Hindlimb muscle (tissue), 1 donor: Measurements from ENCODE around the gene CASKIN1. TPM values are rescaled to one million over a fixed set of nuclear protein-coding genes. Genes with fewer than 3 reads are reported as not detected.

Experiments
- DNase-seq: peaks from one replicate; pipeline ENCODE4 v3.0.0-alpha.2; 2013
- polyA plus RNA-seq: library from polyadenylated mRNA; unstranded; fragments of 120-200 nt; gene quantifications from one replicate; pipeline ENCODE4 v1.2.1, GENCODE V29; 2013; ENCODE audit not compliant: insufficient read length

CASKIN1 gene
- polyA plus RNA-seq, 1 donor: 3.1 TPM

- no peak for DNase-seq
These were observed 35.9 kb upstream of the CASKIN1 start for GRCh38 chr16:2232094-2232990.

DNA sequence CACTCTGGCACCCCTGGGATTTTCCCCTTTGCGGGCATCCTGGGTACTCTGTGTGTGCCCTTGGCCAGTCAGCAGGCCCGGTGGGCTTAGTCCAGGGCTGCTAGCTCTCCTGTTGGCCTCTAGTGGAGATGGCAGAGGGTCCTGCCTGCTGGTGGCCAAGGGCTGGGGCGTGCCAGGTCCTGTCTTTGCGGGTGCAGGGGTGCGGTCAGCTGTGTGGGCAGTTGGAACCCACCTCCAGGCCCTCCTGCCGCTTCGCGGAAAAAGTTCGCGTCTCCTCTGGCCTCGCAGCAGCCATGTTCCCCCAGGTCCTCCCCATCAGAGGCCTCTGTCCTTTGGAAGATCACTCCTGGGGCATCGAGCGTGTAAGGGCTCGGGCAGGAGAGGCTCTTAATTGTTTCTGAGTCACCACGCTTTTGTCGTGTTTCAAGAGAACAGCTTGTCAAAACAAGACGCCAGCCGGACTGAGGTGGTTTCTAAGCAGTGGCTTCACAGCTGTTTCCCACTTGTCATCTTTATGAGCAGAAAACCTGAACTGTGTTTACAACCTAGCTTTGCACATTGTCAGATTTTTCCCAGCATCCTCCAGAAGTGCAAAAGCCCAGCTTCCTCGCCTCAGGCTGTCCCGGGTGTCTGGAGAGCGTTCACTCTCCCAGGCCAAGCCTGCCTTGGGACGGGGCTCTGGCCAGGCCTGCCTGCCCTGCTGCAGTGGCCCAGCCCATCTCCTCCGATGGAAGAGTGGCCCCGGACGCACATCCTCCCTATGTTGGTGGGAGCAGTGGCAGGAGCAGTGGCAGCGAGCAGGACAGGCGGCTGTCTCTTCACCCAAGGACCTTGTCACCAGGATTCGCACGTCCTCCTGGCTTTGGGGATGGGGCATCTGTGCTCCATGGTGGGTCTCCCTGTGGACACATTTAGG is 34.9 kb upstream of the CASKIN1 start:
- DNase-seq: no peak

DNA sequence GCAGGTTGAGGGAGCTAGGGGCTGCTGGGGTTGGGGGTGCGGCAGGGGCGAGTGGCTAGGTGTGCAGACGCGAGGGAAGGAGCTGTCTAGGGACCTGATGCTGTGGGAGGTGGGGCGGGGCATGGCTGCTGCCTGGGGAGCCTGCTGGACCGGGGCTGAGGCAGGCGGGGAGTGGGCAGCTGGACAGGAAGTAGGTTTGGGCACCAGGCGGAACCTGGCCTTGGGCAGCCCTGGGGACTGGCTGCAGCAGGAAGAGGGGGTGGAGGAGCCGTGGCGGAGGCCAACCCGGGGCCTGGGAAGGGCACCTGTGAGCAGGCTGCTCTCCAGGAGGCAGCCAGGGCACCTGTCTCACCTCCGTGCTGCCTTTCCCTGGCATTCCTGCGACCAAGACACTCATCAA is 34.0 kb upstream of the CASKIN1 start:
- DNase-seq: no peak

DNA sequence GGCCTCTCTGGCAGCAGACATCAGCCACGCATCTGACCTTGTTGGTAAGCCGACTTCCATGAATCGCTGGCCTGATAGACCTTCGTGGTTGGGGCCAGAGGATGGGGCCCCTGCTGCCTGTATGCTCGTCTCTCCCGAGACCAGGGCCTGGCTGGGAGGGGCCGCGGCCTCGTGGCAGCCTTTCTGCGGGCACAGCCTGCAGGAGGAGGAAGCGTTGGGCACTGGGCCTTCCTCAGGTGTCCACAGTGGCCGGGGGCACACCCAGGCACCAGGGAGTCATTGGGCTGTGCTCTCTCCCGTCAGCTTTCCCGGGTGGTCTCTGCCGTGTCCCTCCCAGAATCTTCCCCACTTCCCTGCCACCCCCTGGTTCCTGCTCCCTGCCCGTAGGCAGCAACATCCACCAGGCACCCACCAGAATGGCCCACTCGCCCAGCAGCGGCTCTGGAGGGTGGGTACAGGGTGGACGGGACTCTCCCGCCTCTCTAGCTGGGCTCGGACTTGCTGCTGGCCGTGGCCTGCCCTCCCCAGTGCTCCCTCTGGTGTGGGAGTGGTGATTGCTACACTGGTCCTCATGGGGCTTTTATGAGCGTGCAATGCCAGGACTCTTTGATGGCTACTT is 33.3 kb upstream of the CASKIN1 start:
- no peak for DNase-seq

GRCh38 chr16:2229091-2229490 is 32.7 kb upstream of the CASKIN1 start:
- DNase-seq: no peak

DNA sequence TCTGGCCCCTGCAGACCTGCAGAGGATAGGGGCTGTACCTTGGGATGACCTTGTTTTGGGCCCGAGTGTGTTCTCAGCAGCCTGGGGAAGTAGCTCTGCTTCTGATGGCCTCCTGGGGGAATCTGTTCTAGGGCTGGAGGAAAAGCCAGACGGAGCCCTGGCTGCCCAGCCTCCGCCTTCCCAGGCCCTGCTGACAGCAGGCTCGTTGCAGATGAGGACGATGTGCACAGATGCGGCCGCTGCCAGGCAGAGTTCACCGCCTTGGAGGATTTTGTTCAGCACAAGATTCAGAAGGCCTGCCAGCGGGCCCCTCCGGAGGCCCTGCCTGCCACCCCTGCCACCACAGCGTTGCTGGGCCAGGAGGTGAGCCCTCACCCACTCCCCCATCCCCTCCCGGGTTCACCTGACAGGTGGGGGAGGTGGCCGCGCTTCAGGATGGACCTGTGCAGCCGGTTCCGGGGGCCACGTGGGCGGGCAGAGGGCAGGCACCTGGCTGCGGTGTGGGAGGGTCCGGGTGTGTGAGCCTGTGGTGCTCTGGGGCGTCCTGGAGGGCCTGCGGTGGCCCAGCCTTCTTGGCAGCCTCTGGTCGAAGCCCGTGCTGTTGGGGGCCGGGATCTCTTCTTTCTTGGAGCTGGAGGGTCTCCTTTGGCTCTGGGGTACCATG is 31.9 kb upstream of the CASKIN1 start:
- no peak for DNase-seq

GRCh38 chr16:2226918-2227317 is 30.5 kb upstream of the CASKIN1 start:
- DNase-seq: no peak

GRCh38 chr16:2226245-2226793 is 29.9 kb upstream of the CASKIN1 start:
- DNase-seq: no peak

DNA sequence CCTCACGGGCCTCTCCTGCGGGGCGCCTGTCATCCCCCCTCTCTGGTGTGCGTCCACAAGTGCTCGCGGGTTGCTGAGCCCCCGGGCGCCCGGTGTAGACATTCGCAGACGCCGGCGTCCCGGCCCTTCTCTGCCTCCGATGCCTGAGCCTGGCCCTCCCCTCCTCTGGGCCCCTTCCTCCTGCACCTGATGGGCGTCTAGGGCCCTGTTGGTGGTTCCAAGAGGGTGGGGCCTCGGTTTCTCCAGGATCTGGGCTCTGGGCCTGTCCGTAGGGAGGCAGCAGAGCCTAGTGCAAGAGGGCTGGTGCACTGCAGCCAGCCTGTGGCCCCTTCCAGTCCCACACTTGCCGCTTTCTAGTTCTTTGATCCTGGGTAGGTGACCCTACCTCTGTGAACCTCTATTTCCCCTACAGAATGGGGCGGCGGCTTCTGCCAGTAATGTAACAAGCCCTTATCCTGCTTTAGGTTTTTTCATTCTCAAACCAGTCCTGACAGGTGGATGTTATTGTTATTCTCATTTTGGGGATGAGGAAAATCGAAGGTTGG is 27.6 kb upstream of the CASKIN1 start:
- DNase-seq: no peak

DNA sequence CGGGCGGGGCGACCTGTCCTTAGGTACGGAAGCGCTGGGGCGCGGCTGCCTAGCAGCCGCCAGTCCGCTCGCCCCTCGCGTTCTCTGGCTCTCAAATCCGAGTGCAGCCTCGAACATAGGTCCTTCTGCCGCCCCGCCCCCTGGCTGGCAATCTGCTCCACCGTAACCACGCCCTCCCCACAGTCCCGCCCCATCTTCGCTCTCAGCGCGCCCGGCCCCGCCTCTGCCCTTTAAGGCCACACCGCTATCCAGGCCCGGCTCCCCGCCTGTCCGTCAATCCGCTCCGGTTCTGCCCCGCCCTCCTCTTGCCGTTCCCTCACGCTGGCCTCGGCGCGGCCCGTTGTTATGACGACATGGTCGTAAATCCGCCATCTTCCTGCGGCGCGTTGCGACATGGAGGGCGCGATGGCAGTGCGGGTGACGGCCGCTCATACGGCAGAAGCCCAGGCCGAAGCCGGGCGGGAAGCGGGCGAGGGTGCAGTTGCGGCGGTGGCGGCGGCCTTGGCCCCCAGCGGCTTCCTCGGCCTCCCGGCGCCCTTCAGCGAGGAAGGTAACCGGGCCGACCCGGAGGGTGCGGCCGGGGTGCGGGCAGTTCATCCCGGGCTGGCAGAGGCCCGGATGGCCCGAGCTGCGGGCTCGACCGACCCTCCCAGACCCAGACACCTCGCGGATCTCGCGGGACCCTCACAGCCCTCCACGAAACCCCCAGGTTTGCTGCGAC is 27.0 kb upstream of the CASKIN1 start, which contains the start of gene E4F1:
Gene E4F1 (plus strand): TSS at position 371 of the 721 bp plus-strand sequence. CDS start 23 bp downstream, at position 394.
- peak; percentile 99 for DNase-seq

GRCh38 chr16:2216330-2216729 is 19.9 kb upstream of the CASKIN1 start:
- no peak for DNase-seq

DNA sequence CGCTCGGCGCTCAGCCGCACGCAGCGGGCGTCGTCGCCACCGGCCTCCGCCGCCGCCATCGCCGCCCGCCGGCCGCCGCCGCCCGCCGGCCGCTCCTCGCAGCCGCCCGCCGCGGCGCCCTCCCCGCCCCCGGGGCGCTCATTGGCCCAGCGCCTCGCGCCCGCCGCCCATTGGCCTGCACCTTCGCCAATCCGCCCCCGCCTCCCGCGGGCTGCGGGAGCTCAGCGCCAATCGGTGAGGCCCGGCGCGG is 18.2 kb upstream of the CASKIN1 start, which contains the start of gene PGP:
Gene PGP (minus strand): TSS at position 122 of the 250 bp plus-strand sequence. CDS start 63 bp downstream, at position 59.
- no peak for DNase-seq

GRCh38 chr16:2213817-2214718 is 17.7 kb upstream of the CASKIN1 start:
- no peak for DNase-seq

GRCh38 chr16:2212362-2213324 is 16.2 kb upstream of the CASKIN1 start:
- DNase-seq: no peak

GRCh38 chr16:2211923-2212347 is 15.5 kb upstream of the CASKIN1 start:
- no peak for DNase-seq

- DNase-seq: no peak
These were observed 14.3 kb upstream of the CASKIN1 start, which contains the start of gene BRICD5 for GRCh38 chr16:2210386-2211365. BRICD5 (minus strand) TSS chr16:2210863; CDS start chr16:2210833, 30 bp downstream.

GRCh38 chr16:2210009-2210332 is 13.6 kb upstream of the CASKIN1 start:
- DNase-seq: no peak
